ENCODE data around the gene RNFT2. TPM values are rescaled to one million over a fixed set of nuclear protein-coding genes. Genes with fewer than 3 reads are reported as not detected.

RNFT2 gene
- total RNA-seq, 1 donor from 2014 or later, result 8.7 TPM

GRCh38 chr12:116713527-116713926 lies 24.6 kb upstream of the RNFT2 start:
- ChIA-PET CTCF (interaction anchor here (0.8 to 1.1 kb wide), 2 partner anchors 10 to 716 kb away, joined by 3 read pairs; no protein-coding TSS in a partner anchor), POLR2A (no interaction called here)
- H3K9me3 Mint-ChIP-seq, result no peaks in the 10 kb centered on the region
- H3K27ac Mint-ChIP-seq, result no peak overlapping the region
- ATAC-seq (ENCODE audit: low read depth), result no peak
- intact Hi-C loops (cut with micrococcal nuclease), result no loop called here
- peaks cover 51% of the 10 kb centered on the region for H3K36me3 Mint-ChIP-seq (ENCODE audit: low read depth)
- H3K4me1 Mint-ChIP-seq, result peaks cover 18% of the 10 kb centered on the region
- no peak for DNase-seq
- no peak overlapping the region for H3K4me3 Mint-ChIP-seq
- no peaks in the 10 kb centered on the region for H3K27me3 Mint-ChIP-seq
- TF ChIP-seq CTCF (IDR thresholded peaks at IDR 0.05), result no peak

- H3K27ac Mint-ChIP-seq, result no peak overlapping the region
- no peak for TF ChIP-seq CTCF (IDR thresholded peaks at IDR 0.05)
- POLR2A ChIA-PET, result interaction anchor here (0.6 kb wide), 1 partner anchor 12 kb away, joined by 3 read pairs; no protein-coding TSS in a partner anchor
- peaks cover 58% of the 10 kb centered on the region for H3K36me3 Mint-ChIP-seq (ENCODE audit: low read depth)
- CTCF ChIA-PET, result interaction anchor here (0.7 to 1.1 kb wide), 3 partner anchors 11 to 717 kb away, joined by 3 read pairs; no protein-coding TSS in a partner anchor
- ATAC-seq (ENCODE audit: low read depth) (no peak), DNase-seq (no peak)
- no peak overlapping the region for H3K4me3 Mint-ChIP-seq
- no peaks in the 10 kb centered on the region for H3K27me3 Mint-ChIP-seq
- peaks cover 16% of the 10 kb centered on the region for H3K4me1 Mint-ChIP-seq
- intact Hi-C loops (cut with micrococcal nuclease), result no loop called here
- H3K9me3 Mint-ChIP-seq, result no peaks in the 10 kb centered on the region
Observed at GRCh38 chr12:116714175-116714574, 23.9 kb upstream of the RNFT2 start.

- ATAC-seq (ENCODE audit: low read depth) (no peak), DNase-seq (no peak)
- Mint-ChIP-seq H3K9me3 (no peaks in the 10 kb centered on the region), H3K27me3 (no peaks in the 10 kb centered on the region), H3K27ac (no peak overlapping the region), H3K36me3 (ENCODE audit: low read depth) (peaks cover 85% of the 10 kb centered on the region), H3K4me1 (peaks cover 16% of the 10 kb centered on the region), H3K4me3 (no peak overlapping the region)
- TF ChIP-seq CTCF (IDR thresholded peaks at IDR 0.05), result no peak
- ChIA-PET CTCF (no interaction called here), POLR2A (interaction anchor here (0.6 kb wide), 1 partner anchor 136 kb away, joined by 9 read pairs; no protein-coding TSS in a partner anchor)
- intact Hi-C loops (cut with micrococcal nuclease), result no loop called here
Observed at GRCh38 chr12:116717466-116718437, 20.4 kb upstream of the RNFT2 start.

DNA sequence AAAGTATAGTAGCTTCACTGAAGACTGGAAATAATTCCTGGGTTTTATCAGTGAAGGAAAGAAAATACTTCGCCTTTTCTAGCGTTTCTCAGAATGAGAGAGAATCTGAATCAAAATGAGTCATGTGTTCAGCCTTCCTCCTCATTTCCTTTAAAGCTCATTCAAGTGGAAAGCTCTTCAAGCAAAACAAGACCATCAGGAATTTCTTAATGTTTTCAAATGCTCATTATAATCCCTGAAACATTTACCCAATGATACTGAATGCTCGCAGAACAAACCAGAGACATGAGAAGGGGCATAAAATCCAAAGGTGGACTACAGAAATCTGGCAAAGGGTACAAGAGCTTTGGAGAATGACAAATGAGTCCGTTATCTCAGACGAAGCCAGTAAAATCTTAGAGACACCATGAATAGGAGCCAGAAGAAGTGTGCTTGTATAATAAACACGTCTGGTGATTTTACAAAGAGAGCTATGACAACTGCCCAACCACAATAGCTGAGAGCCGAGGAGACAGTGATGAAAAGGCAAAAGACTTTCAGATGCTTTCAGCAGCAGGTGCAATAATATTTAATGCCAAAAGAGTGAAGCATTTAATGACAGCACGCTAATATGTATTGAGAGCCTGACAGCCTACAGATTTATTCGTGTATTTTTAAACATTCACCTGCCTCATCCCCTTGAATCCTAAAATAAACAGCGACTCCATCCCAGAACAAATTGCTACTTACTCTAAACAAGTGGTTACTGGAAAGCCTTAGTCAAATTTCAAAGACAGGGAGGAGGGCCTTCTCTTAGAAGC lies 19.3 kb upstream of the RNFT2 start:
- DNase-seq (no peak), ATAC-seq (ENCODE audit: low read depth) (no peak)
- Mint-ChIP-seq H3K9me3 (no peaks in the 10 kb centered on the region), H3K4me3 (no peak overlapping the region), H3K36me3 (ENCODE audit: low read depth) (peaks cover 88% of the 10 kb centered on the region), H3K27me3 (no peaks in the 10 kb centered on the region), H3K27ac (no peak overlapping the region), H3K4me1 (peaks cover 14% of the 10 kb centered on the region)
- no peak for TF ChIP-seq CTCF (IDR thresholded peaks at IDR 0.05)
- ChIA-PET CTCF (no interaction called here), POLR2A (interaction anchor here (0.5 to 0.6 kb wide), 2 partner anchors 137 to 401 kb away, joined by 9 to 19 read pairs; no protein-coding TSS in a partner anchor)
- intact Hi-C loops (cut with micrococcal nuclease), result no loop called here
